Neural progenitor cell (in vitro differentiated cells): ENCODE data around the gene GGT6. TPM values are rescaled to one million over a fixed set of nuclear protein-coding genes. Genes with fewer than 3 reads are reported as not detected.

Experiments used
- DNase-seq: peaks from one replicate; pipeline ENCODE4 v3.0.0-alpha.2; 2016; ENCODE audit warnings: low spot score
- H2AFZ ChIP-seq: fragments of 200-600 bp; sonication (generic); replicated peaks from 2 replicates; pipeline ENCODE4 v1.6.1; 2016; ENCODE audit warnings: antibody characterized with exemption
- H3F3A ChIP-seq: fragments of 200-600 bp; sonication (generic); 2 replicates; pipeline ENCODE4 v1.6.1; 2016; ENCODE audit warnings: antibody characterized with exemption, low read depth
- H3K27ac ChIP-seq: fragments of 200-600 bp; sonication (generic); 2 replicates; pipeline ENCODE4 v1.5.1; 2016; ENCODE audit warnings: mild to moderate bottlenecking
- H3K27me3 ChIP-seq: fragments of 200-600 bp; sonication (generic); 2 replicates; pipeline ENCODE4 v1.6.1; 2016; ENCODE audit warnings: mild to moderate bottlenecking, moderate library complexity
- H3K36me3 ChIP-seq: fragments of 200-600 bp; sonication (generic); 2 replicates; pipeline ENCODE4 v1.5.1; 2016
- H3K4me1 ChIP-seq: fragments of 200-600 bp; sonication (generic); 2 replicates; pipeline ENCODE4 v1.6.1; 2016; ENCODE audit warnings: mixed run types
- H3K4me2 ChIP-seq: fragments of 200-600 bp; sonication (generic); 2 replicates; pipeline ENCODE4 v1.6.1; 2016
- H3K4me3 ChIP-seq: fragments of 200-600 bp; sonication (generic); 2 replicates; pipeline ENCODE4 v1.5.1; 2016
- H3K79me2 ChIP-seq: fragments of 200-600 bp; sonication (generic); 2 replicates; pipeline ENCODE4 v1.6.1; 2016; ENCODE audit warnings: low read depth
- H3K9ac ChIP-seq: fragments of 200-600 bp; sonication (generic); 2 replicates; pipeline ENCODE4 v1.6.1; 2016
- H3K9me3 ChIP-seq: fragments of 200-600 bp; sonication (generic); 2 replicates; pipeline ENCODE4 v1.5.1; 2016; ENCODE audit warnings: low read depth
- H4K20me1 ChIP-seq: fragments of 200-600 bp; sonication (generic); 2 replicates; pipeline ENCODE4 v1.6.1; 2016; ENCODE audit warnings: low read depth
- H3K27ac Mint-ChIP-seq: 3 replicates; pipeline ENCODE4 v1.8.0; 2021; ENCODE audit warnings: mixed read lengths
- H3K27me3 Mint-ChIP-seq: 2 replicates; pipeline ENCODE4 v1.8.0; 2022; ENCODE audit warnings: low read depth, mild to moderate bottlenecking, inconsistent platforms, moderate library complexity, mixed read lengths; ENCODE audit not compliant: insufficient read depth
- H3K36me3 Mint-ChIP-seq: 3 replicates; pipeline ENCODE4 v1.8.0; 2021; ENCODE audit warnings: mixed read lengths
- H3K4me1 Mint-ChIP-seq: 3 replicates; pipeline ENCODE4 v1.8.0; 2021; ENCODE audit warnings: mixed read lengths
- H3K4me3 Mint-ChIP-seq: 3 replicates; pipeline ENCODE4 v1.8.0; 2021; ENCODE audit warnings: mild to moderate bottlenecking, moderate library complexity, mixed read lengths
- H3K9me3 Mint-ChIP-seq: 3 replicates; pipeline ENCODE4 v1.8.0; 2020; ENCODE audit warnings: mixed read lengths
- EZH2 ChIP-seq: fragments of 200-600 bp; sonication (generic); IDR thresholded peaks from 2 replicates; pipeline ENCODE4 v1.6.1; 2017; ENCODE audit warnings: antibody characterized with exemption, mild to moderate bottlenecking, moderate library complexity
- EZH2phosphoT487 ChIP-seq: fragments of 200-600 bp; sonication (generic); IDR thresholded peaks from 2 replicates; pipeline ENCODE4 v1.6.1; 2017; ENCODE audit warnings: antibody characterized with exemption
- total RNA-seq: library from RNA; depleted of rRNA; stranded (reverse); fragments of >200 nt; gene quantifications from 2 replicates; pipeline ENCODE4 v1.2.3, GENCODE V29; 2015; ENCODE audit warnings: low replicate concordance
- TF ChIP-seq, protein P1 (sequence below): fragments of 200-600 bp; sonication (generic); IDR thresholded peaks from 2 replicates; pipeline ENCODE4 v1.5.1; 2017; ENCODE audit warnings: antibody characterized with exemption, mild to moderate bottlenecking

GGT6 gene
- total RNA-seq, 1 donor from 2014 or later = not detected

DNA sequence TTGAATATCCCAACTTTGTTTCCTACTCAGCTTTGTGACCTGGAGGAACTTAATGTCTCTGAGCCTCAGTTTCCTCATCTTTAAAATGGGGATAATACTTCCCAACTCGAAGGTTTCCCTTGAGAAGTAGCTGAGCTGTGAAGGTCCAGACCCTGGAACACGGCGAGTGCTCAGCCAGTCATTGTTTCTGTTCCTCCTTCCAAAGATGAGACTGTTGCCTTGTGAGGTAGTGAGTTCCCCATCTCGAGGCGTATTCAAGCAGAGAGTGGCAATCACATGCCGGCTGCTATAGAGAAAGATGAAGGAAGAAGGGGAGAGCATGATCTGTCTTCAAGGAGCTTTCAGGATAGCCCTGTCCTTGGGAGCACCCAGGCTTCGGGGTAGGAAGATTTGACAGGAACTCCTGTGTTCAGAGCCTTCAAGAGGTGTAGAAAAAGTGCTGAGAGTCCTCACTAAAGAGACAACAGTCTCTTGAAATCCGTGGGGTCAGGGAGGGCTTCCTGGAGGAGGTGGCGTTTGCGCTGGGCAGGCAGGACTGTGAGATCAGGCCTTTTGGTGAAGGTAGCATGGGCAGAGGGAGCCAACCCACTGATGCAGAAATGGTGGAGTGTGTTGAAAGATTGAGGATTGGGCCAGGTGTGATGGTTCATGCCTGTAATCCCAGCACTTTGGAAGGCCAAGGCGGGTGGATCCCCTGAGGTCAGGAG is 34.5 kb downstream of the GGT6 start:
- peaks cover 25% of the 10 kb centered on the region for H3K4me1 Mint-ChIP-seq
- DNase-seq = no peak
- Histone ChIP-seq H3K79me2 (no peaks in the 10 kb centered on the region), H2AFZ (no peak overlapping the region), H3K9me3 (no peaks in the 10 kb centered on the region), H3K9ac (no peak overlapping the region), H3K36me3 (no peaks in the 10 kb centered on the region), H3F3A (peaks cover 4% of the 10 kb centered on the region), H3K27me3 (peaks cover 11% of the 10 kb centered on the region), H3K4me2 (no peak overlapping the region), H4K20me1 (no peaks in the 10 kb centered on the region), H3K4me1 (peaks cover 19% of the 10 kb centered on the region), H3K27ac (no peak overlapping the region), H3K4me3 (no peak overlapping the region)
- peaks cover 7% of the 10 kb centered on the region for H3K27me3 Mint-ChIP-seq
- H3K36me3 Mint-ChIP-seq = peaks cover 2% of the 10 kb centered on the region
- no peaks in the 10 kb centered on the region for H3K9me3 Mint-ChIP-seq
- no peak overlapping the region for H3K27ac Mint-ChIP-seq
- peak overlapping the region; percentile 59 for H3K4me3 Mint-ChIP-seq
- TF ChIP-seq, protein P1, sequence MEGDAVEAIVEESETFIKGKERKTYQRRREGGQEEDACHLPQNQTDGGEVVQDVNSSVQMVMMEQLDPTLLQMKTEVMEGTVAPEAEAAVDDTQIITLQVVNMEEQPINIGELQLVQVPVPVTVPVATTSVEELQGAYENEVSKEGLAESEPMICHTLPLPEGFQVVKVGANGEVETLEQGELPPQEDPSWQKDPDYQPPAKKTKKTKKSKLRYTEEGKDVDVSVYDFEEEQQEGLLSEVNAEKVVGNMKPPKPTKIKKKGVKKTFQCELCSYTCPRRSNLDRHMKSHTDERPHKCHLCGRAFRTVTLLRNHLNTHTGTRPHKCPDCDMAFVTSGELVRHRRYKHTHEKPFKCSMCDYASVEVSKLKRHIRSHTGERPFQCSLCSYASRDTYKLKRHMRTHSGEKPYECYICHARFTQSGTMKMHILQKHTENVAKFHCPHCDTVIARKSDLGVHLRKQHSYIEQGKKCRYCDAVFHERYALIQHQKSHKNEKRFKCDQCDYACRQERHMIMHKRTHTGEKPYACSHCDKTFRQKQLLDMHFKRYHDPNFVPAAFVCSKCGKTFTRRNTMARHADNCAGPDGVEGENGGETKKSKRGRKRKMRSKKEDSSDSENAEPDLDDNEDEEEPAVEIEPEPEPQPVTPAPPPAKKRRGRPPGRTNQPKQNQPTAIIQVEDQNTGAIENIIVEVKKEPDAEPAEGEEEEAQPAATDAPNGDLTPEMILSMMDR = no peak
- no peak for TF ChIP-seq EZH2phosphoT487
- TF ChIP-seq EZH2 = no peak

DNA sequence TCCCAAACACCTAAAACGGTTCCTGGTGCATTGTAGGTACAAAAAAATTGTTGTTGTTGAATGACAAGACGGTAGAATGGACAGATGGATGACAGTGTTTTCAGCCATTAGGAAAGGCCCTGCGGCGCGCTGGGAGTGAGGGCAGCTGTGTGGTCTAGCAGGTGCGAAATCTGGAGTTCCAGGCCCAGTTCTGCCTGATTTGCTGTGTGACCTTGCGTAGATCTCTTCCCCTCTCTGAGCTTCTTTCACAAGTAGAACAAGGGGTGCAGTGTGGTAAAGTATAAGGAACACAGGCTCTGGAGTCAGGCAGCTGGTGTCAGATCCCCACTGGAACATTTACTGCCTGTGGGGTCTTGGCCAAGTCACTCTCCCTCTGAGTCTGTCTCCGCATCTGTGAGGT is 36.4 kb downstream of the GGT6 start:
- Histone ChIP-seq H3K9ac (no peak overlapping the region), H3K27me3 (peaks cover 10% of the 10 kb centered on the region), H3K79me2 (no peaks in the 10 kb centered on the region), H3F3A (peaks cover 4% of the 10 kb centered on the region), H3K4me2 (no peak overlapping the region), H3K9me3 (no peaks in the 10 kb centered on the region), H3K4me1 (peaks cover 28% of the 10 kb centered on the region), H3K27ac (no peak overlapping the region), H3K36me3 (no peaks in the 10 kb centered on the region), H4K20me1 (no peaks in the 10 kb centered on the region), H2AFZ (no peak overlapping the region), H3K4me3 (no peak overlapping the region)
- DNase-seq = no peak
- H3K27me3 Mint-ChIP-seq = peaks cover 10% of the 10 kb centered on the region
- H3K4me1 Mint-ChIP-seq = peaks cover 35% of the 10 kb centered on the region
- H3K9me3 Mint-ChIP-seq = no peaks in the 10 kb centered on the region
- H3K27ac Mint-ChIP-seq = peak overlapping the region; percentile 6
- TF ChIP-seq, protein P1 = no peak
- TF ChIP-seq EZH2 (no peak), EZH2phosphoT487 (no peak)
- H3K36me3 Mint-ChIP-seq = peaks cover 2% of the 10 kb centered on the region
- no peak overlapping the region for H3K4me3 Mint-ChIP-seq

DNA sequence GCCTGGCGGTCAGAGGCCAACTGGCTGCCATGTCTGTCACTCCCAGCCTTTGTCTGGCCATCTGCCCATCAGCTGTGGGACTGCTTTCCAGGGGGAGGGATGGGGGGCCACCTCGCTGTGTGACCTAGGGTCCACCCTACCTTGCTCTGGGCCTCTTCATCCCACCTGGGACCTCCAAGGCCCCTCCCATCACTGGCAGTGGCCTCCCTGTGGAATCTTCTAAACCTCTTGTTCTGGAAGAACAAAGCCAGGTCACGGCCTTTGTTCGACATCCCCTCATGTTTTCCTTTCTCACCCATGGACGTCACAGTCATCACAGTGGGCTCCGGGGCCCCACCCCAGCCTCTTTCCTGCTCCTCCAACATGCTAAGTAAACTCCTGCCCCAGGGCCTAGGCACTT is 37.7 kb downstream of the GGT6 start:
- H3K4me1 Mint-ChIP-seq = peaks cover 37% of the 10 kb centered on the region
- no peaks in the 10 kb centered on the region for H3K36me3 ChIP-seq
- H3K79me2 ChIP-seq = no peaks in the 10 kb centered on the region
- H3K9me3 ChIP-seq = no peaks in the 10 kb centered on the region
- H3K9me3 Mint-ChIP-seq = no peaks in the 10 kb centered on the region
- TF ChIP-seq EZH2phosphoT487 = no peak
- TF ChIP-seq, protein P1 = no peak
- no peak for TF ChIP-seq EZH2
- no peaks in the 10 kb centered on the region for H4K20me1 ChIP-seq
- peak overlapping the region; percentile 26 for H3K4me3 Mint-ChIP-seq
- no peak overlapping the region for H3K27ac ChIP-seq
- H3K27me3 Mint-ChIP-seq = peaks cover 10% of the 10 kb centered on the region
- peak overlapping the region; percentile 22 for H3K4me2 ChIP-seq
- peak; percentile 40 for DNase-seq
- H3K27ac Mint-ChIP-seq = no peak overlapping the region
- H3K4me3 ChIP-seq = no peak overlapping the region
- peaks cover 2% of the 10 kb centered on the region for H3K36me3 Mint-ChIP-seq
- peaks cover 5% of the 10 kb centered on the region for H3K27me3 ChIP-seq
- H3F3A ChIP-seq = peaks cover 4% of the 10 kb centered on the region
- H3K9ac ChIP-seq = no peak overlapping the region
- H3K4me1 ChIP-seq = peaks cover 28% of the 10 kb centered on the region
- no peak overlapping the region for H2AFZ ChIP-seq
